ENCODE data around the gene CCDC88A.
"Not testable (repeated sequence)": the region's sequence is repeated elsewhere in the genome, so short reads cannot be mapped to it uniquely, and the experiment has no call there.

CCDC88A gene

DNA sequence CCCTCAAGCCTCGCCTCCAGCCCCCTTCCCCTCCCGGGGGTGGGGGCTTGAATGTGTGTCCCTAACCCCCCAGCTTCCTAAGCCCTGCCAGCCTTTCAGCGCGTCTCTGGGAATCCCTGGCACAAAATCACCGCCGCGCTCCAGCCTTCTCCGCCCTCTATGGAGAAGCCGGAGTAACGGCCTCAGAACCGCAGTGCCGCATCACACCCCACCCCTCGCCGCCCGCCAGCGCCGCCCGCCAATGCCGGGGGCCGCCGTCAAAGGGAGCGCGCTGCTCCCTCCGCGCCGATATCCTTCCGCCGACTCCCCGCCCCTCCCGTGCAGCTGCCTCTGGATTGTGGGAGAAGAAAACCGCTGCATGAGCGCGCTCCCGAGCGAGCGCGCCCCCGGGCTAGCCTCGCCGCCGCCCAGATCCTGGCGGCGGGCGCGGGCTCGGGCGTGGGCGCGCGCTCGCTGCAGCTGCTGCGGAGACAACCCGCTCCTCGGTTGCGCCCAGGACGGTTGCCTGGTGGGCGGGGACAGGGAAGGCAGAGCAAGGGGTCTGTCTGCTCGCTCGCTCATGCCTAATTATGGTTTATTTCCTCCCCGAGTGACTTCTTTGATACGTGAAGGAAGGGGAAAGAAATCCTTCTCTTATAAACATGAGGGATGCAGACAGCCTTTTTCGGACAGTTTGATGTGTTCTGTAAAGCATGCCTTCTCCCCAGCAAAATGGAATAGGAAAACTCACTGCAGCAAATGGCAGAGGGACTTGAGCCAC lies at the start of gene CCDC88A:
TSS of gene CCDC88A (minus strand) at position 178 of the 760 bp plus-strand sequence. CDS start 777 bp downstream, outside the sequence.
- DNase-seq = peak; percentile 90 to 92

DNA sequence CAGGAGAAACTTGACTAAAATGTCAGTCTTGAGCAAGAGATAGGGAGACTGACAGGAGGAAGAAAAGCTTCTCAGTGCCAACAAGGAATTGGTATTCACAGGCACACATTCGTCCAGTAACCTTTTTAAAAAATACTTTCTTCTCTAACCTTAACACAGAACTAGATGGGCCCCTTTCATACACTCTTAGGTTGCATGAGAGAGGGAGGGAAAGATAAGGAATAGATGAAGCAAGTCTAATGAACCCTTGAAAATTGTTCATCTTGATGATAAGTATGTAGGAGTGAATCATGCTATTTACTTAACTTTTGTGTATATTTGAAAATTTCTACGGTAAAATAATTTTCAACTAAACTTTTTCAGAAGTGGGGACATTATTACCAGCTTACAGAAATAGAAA lies 42.0 kb upstream of the CCDC88A start:
- no peak for DNase-seq

DNA sequence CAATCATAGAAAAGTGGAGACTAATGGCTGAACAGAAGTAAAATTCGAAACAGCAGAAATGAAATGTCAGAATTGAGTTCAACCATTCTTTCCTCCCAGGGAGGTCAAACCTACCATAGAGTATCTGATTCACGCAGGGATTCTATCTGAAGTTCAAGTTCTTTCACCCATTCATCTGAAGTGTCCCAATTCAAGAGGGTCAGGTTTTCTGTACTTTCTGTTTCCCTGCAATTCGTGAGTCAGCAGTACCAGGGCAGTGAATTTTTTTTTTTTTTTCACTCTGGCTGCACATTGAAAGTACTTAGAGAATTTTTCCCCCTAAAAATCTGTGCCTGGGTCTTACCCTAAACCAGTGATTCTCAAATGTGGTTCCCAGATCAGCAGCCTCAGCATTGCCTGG lies 40.9 kb upstream of the CCDC88A start:
- no peak for DNase-seq

GRCh38 chr2:55459714-55460274 lies 40.1 kb upstream of the CCDC88A start:
- DNase-seq = no peak

DNA sequence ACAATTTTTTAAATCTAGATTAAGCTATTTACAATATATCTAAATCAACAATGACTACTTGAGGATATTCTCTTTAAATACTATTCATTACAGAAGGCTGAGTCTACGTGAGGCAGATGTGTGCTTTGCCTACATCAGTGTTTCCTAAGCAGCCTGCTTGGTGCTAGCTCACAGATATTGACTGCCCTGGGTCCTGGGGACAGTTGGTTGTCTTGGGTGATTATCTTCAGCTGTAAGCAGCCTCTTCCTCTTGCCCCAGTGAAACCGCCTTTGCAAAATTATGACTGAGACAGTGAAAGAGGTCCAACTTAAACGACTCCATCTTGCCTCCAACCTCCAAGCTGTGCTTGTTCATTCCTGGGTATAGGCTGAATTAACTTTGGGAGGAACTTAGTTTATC lies 39.6 kb upstream of the CCDC88A start:
- no peak for DNase-seq

- no peak for DNase-seq
These were observed 34.5 kb upstream of the CCDC88A start for GRCh38 chr2:55454121-55454520.

DNA sequence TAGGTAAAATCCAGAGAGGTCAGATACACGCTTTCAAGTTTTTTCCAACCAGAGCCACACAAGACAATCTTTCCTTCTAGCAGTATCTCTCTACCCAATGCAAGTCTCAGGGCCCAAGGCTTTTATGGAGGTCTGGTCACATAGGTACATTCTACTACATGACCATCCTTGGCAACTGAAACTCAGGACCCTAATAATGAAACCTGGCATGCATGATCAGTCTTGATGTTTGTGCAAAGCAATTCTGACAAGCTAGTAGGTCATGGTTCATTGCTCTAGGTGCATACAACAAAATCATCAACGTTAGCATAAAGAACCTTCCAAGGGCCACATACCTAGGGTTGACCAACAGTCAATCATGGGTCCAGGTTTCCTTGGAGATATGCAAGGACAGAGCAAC lies 33.2 kb upstream of the CCDC88A start:
- DNase-seq = no peak

DNA sequence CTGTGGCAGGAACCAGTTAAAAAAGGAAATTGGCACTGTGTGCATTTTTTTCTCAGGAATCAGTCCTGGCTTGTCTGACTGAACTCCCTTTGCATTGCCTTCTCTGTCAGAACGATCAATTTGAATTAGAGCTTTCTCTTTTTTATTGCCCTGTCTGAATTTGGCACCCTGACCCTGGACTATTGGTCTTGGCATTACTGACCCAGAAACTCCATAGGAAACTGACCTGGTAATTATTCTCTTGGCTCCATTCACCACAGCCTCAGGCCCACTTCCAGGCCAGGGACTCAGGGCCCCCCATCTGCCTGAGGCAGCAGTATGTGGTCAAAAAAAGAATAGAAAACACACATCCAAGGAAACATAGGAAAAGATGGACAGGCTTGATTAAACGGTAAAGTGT lies 32.0 kb upstream of the CCDC88A start:
- DNase-seq = no peak

DNA sequence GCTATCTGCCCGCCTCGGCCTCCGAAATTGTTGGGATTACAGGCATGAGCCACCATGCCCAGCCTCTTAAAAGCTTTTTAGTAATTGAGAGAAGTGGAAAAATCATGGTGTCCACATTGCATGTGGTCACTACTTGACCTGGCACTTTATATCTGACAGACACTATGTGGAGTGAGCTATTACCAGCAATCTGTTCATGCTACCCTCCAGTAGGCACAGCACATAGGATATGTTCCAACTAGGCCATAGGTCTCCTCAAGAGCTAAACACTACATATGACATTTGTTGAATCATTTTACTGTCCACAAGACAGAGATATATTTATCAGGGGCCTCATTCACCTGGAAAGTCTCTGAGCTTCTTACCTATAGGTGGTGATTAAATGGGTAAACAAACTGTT lies 30.4 kb upstream of the CCDC88A start:
- DNase-seq = not testable (repeated sequence)

GRCh38 chr2:55442045-55442760 lies 22.5 kb upstream of the CCDC88A start:
- not testable (repeated sequence) for DNase-seq

DNA sequence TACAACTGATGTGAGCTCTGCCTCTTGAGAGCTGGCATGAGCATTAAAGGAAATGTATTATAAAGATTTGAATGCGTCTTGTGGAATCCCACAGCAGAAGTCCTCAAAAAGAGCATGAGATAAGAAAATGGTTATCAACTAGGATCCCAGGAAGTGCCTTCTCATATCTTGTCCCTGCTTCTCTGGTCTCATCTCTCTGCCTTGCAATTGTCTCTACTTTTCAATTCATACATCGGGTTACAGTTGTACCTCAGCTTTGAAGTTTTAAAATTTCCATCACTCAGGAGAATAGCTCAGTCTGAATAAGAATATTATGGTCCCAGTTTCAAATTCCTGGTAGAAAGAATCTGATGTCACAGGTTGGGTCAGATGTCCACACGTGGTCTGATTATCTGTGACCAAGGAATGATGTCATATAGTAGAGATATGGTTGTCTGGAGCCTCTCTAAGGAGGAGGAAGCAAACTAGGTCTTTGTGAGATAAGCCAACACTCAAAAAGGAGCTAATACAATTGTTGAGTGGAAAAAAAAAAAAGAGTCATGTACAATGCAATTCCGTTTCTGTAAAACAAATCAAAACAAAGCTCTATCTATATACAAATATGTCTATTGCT lies 21.7 kb upstream of the CCDC88A start:
- DNase-seq = no peak

DNA sequence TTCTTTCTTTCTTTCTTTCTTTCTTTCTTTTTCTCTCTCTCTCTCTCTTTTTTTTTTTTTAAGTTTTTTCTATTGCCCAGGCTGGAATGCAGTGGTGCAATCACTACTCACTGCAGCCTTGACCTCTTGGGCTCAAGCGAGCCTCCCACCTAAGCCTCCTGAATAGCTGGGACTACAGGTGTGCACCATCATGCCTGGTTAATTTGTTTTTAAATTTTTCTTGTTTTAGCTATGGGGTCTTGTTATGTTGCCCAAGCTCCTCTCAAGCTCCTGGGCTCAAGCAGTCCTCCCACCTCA lies 19.4 kb upstream of the CCDC88A start:
- no peak for DNase-seq

- DNase-seq = no peak
These were observed 18.9 kb upstream of the CCDC88A start for GRCh38 chr2:55438391-55439100.

GRCh38 chr2:55437515-55438390 lies 18.1 kb upstream of the CCDC88A start:
- DNase-seq = no peak

DNA sequence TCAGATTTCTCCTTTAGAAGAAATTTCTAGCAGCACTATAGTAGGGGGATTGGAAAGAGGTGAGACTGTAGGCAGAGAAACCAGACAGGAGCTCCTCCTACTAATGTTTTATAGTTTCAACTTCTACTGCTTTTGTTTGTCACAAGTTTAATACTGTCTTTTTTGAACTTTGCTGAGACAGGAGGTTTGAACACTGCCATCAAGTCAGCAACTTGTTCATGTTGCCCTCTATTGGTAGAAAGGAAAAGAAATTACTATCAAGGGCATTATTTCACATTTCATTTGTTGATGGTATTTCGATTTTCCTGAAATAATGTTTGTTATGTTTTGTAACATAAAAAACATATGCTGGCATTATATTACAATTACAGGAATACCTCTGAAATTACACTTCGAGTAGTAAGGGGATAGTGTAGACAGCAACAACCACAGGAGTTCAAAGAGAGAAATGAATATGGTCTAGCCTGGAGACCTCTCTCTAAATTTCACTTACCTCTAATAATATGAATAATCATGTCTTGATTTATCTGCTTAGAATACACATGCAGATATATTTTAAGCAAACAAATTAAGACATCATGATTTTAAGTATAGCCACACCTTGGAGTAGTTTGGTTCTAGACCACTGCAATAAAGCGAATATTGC lies 12.4 kb upstream of the CCDC88A start:
- DNase-seq = no peak

DNA sequence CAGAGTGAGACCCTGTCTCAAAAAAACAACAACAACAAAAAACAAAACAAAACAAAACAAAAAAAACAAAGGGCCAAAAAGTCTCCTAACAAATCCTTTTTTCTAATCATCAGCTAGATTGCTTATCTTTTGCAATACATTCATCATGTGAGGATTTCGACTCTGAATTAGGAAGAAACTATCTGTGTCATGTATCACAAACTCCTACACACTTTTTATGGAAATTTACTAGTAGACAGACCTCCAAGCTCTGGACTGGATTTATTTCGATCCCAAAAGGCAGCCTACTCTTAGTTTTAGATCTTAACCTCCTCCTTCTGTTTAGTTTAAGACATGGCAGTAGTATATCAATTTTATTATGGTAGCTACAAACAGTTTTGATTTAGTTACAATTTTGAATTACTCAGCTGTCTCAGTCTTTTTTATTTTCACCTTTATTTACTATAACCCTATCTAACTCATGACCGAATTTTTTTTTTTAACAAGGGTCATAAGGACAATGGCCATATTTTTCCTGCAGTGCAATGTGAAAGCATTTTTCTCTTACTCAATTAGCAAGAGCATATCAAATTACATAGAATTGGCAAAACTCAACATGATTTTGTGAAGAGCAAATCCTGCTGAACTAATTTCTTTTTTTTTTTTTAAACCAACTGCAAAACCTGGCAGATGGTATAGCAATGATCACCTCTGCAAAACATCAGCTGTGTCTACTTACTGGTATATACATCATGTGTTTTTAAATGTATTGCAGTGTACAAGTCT lies 10.7 kb upstream of the CCDC88A start:
- DNase-seq = no peak

DNA sequence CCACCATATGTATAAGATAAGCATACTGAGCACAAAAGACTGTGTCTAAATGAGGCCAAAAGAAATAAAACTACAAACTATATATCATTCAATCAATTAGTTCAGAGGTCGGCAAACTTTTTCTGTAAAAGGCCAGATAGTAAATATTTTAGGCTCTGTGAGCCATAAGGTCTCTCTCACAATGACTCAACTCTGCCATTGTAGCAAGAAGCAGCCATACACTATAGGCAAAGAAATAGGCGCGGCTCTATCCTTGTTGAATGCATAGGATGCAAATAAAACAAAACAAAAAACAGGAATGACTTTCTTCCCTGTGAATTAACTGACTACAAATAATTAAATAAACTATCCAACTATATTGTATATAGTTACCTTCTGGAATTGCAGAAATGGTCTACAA lies 8.6 kb upstream of the CCDC88A start:
- no peak for DNase-seq

DNA sequence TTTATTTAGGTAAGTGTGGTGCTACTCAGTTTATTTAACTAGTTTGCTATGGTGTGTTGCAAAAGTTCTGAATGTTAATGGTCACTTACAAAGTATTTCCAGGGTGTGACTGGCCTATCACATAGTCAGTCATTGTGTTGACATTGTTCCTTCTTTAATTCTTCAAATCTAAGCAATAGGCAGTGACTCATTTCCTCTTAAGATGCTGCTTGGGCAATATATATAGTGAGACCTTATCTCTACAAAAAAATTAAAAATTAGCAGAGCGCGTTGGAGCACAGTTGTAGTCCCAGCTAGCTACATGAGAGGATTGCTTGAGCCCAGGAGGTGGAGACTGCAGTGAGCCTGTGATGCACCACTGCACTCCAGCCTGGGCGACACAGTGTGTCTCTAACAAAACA lies 5.8 kb upstream of the CCDC88A start:
- DNase-seq = no peak

GRCh38 chr2:55422876-55423665 lies 3.4 kb upstream of the CCDC88A start:
- DNase-seq = no peak

- DNase-seq = no peak
These were observed 1.7 kb upstream of the CCDC88A start for GRCh38 chr2:55421326-55421725.

All from stimulated activated CD4-positive, alpha-beta T cell treated with anti-CD3 and anti-CD28 coated beads, Interleukin-2, amount 100 ng/mL, for 24 hours (primary cell).